Measurements from ENCODE around the gene MAP2K6.

MAP2K6 gene

GRCh38 chr17:69528035-69528434 lies 113.5 kb downstream of the MAP2K6 start:
- DNase-seq = no peak

GRCh38 chr17:69533481-69534234 lies 119.2 kb downstream of the MAP2K6 start:
- DNase-seq = no peak

GRCh38 chr17:69534235-69534621 lies 119.7 kb downstream of the MAP2K6 start:
- DNase-seq = no peak

GRCh38 chr17:69535016-69535570 lies 120.6 kb downstream of the MAP2K6 start:
- DNase-seq = no peak

- no peak for DNase-seq
Measured at GRCh38 chr17:69538795-69539194, 124.3 kb downstream of the MAP2K6 start.

- no peak for DNase-seq
Measured at GRCh38 chr17:69539274-69539673, 124.8 kb downstream of the MAP2K6 start.

GRCh38 chr17:69539781-69540319 lies 125.4 kb downstream of the MAP2K6 start:
- DNase-seq = no peak

- DNase-seq = no peak
Measured at GRCh38 chr17:69540356-69540755, 125.9 kb downstream of the MAP2K6 start.

- no peak for DNase-seq
Measured at GRCh38 chr17:69547230-69547629, 132.7 kb downstream of the MAP2K6 start.

- DNase-seq = no peak
Measured at GRCh38 chr17:69547947-69548346, 133.4 kb downstream of the MAP2K6 start.

- no peak for DNase-seq
Measured at GRCh38 chr17:69551212-69552010, 136.9 kb downstream of the MAP2K6 start.

- no peak for DNase-seq
Measured at GRCh38 chr17:69552986-69553667, 138.6 kb downstream of the MAP2K6 start.

GRCh38 chr17:69555056-69555455 lies 140.6 kb downstream of the MAP2K6 start:
- no peak for DNase-seq

GRCh38 chr17:69557339-69557738 lies 142.8 kb downstream of the MAP2K6 start:
- no peak for DNase-seq

- no peak for DNase-seq
Measured at GRCh38 chr17:69558796-69559195, 144.3 kb downstream of the MAP2K6 start.

GRCh38 chr17:69560987-69561441 lies 146.5 kb downstream of the MAP2K6 start:
- DNase-seq = no peak

- DNase-seq = no peak
Measured at GRCh38 chr17:69561462-69561861, 147.0 kb downstream of the MAP2K6 start.

GRCh38 chr17:69565447-69565846 lies 150.9 kb downstream of the MAP2K6 start:
- DNase-seq = no peak

- DNase-seq = no peak
Measured at GRCh38 chr17:69567130-69567529, 152.6 kb downstream of the MAP2K6 start.

GRCh38 chr17:69572747-69573146 lies 158.2 kb downstream of the MAP2K6 start:
- DNase-seq = no peak

GRCh38 chr17:69573396-69573795 lies 158.9 kb downstream of the MAP2K6 start:
- DNase-seq = no peak
